Measurements from ENCODE around the gene DHRS1. TPM values are rescaled to one million over a fixed set of nuclear protein-coding genes. Genes with fewer than 3 reads are reported as not detected.

The DHRS1 gene
- polyA plus RNA-seq, 1 donor (not counting 4 experiments of a cell fraction or from before 2014, with no cell fraction given), result 65.1 TPM

- DNase-seq (ENCODE audit: low read depth, low spot score), result no peak
- Histone ChIP-seq H4K20me1 (ENCODE audit: control insufficient read depth, extremely low read depth, insufficient read depth, low read length) (no peaks in the 10 kb centered on the region), H3K9me3 (ENCODE audit: control insufficient read depth, low read depth, low read length) (no peaks in the 10 kb centered on the region), H3K36me3 (ENCODE audit: control insufficient read depth in 2 of 2, extremely low read depth in 1 of 2, insufficient read depth in 2 of 2, low read length in 2 of 2) (peaks cover 15 to 28% of the 10 kb centered on the region in 2 experiments), H3K4me3 (ENCODE audit: control insufficient read depth in 2 of 3, extremely low read depth in 1 of 3, insufficient read depth in 2 of 3, low read depth in 1 of 3, low read length in 3 of 3) (no peak overlapping the region), H3K9ac (ENCODE audit: control insufficient read depth, extremely low read depth, insufficient read depth, low read length) (no peak overlapping the region), H3K79me2 (ENCODE audit: control insufficient read depth, insufficient read depth, low read length) (peaks cover 3% of the 10 kb centered on the region), H3K9me1 (ENCODE audit: control insufficient read depth, extremely low read depth, insufficient read depth, low read length) (no peaks in the 10 kb centered on the region), H3K27me3 (ENCODE audit: control insufficient read depth, extremely low read depth, insufficient read depth, low read length) (no peaks in the 10 kb centered on the region), H3K4me1 (ENCODE audit: control insufficient read depth, extremely low read depth, insufficient read depth, low read length) (peaks cover 28% of the 10 kb centered on the region), H3K27ac (ENCODE audit: control insufficient read depth, insufficient read depth, low read length) (no peak overlapping the region), H3K4me2 (ENCODE audit: control insufficient read depth, extremely low read depth, insufficient read depth, low read depth, low read length) (no peak overlapping the region), H2AFZ (ENCODE audit: control insufficient read depth, low read length) (no peak overlapping the region)
- dilution Hi-C loops (cut with MboI; ENCODE audit: extremely low pct_ligation_motif_present, low sequenced_read_pairs), result no loop called here
- TF ChIP-seq EZH2 (IDR thresholded peaks at IDR 0.05; ENCODE audit: low read length), result no peak
- TF ChIP-seq, protein P1, sequence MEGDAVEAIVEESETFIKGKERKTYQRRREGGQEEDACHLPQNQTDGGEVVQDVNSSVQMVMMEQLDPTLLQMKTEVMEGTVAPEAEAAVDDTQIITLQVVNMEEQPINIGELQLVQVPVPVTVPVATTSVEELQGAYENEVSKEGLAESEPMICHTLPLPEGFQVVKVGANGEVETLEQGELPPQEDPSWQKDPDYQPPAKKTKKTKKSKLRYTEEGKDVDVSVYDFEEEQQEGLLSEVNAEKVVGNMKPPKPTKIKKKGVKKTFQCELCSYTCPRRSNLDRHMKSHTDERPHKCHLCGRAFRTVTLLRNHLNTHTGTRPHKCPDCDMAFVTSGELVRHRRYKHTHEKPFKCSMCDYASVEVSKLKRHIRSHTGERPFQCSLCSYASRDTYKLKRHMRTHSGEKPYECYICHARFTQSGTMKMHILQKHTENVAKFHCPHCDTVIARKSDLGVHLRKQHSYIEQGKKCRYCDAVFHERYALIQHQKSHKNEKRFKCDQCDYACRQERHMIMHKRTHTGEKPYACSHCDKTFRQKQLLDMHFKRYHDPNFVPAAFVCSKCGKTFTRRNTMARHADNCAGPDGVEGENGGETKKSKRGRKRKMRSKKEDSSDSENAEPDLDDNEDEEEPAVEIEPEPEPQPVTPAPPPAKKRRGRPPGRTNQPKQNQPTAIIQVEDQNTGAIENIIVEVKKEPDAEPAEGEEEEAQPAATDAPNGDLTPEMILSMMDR (optimal IDR thresholded peaks at IDR 0.05 in 1 of 3, IDR thresholded peaks at IDR 0.05 in 1 of 3, conservative IDR thresholded peaks at IDR 0.05 in 1 of 3; ENCODE audit: extremely low read depth in 1 of 3, insufficient read depth in 2 of 3, low read length in 3 of 3), result no peak
- no peak for FAIRE-seq
Measured at GRCh38 chr14:24266344-24267244, 33.0 kb downstream of the DHRS1 start.

DNA sequence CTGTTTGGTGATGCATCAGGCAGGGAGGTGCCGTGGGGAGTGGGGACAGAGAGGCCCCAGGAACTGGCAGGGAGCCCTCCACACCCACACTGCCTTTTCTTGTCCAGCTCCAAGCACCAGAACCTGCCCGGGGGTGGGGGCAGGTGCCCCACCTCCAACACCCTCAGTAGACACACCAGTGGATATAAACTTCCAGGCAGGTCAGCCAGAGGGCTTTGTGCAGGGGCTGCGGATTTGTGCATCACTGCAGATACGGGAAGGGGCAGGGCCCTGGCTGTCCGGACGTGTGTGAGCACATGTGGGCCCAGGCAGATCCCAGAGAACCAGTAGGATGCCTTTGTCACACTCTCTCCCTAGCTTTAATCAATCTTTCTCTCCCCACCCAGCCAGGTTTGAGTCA is 35.3 kb downstream of the DHRS1 start:
- Histone ChIP-seq H2AFZ (ENCODE audit: control insufficient read depth, low read length) (no peak overlapping the region), H3K4me3 (ENCODE audit: control insufficient read depth in 2 of 3, extremely low read depth in 1 of 3, insufficient read depth in 2 of 3, low read depth in 1 of 3, low read length in 3 of 3) (peak overlapping the region in 1 of 3 experiments; percentile 9), H3K36me3 (ENCODE audit: control insufficient read depth in 2 of 2, extremely low read depth in 1 of 2, insufficient read depth in 2 of 2, low read length in 2 of 2) (peaks cover 15 to 24% of the 10 kb centered on the region in 2 experiments), H3K79me2 (ENCODE audit: control insufficient read depth, insufficient read depth, low read length) (no peaks in the 10 kb centered on the region), H3K4me2 (ENCODE audit: control insufficient read depth, extremely low read depth, insufficient read depth, low read depth, low read length) (peak overlapping the region; percentile 46), H3K4me1 (ENCODE audit: control insufficient read depth, extremely low read depth, insufficient read depth, low read length) (peaks cover 24% of the 10 kb centered on the region), H3K9ac (ENCODE audit: control insufficient read depth, extremely low read depth, insufficient read depth, low read length) (peak overlapping the region; percentile 3), H3K9me1 (ENCODE audit: control insufficient read depth, extremely low read depth, insufficient read depth, low read length) (no peaks in the 10 kb centered on the region), H3K27ac (ENCODE audit: control insufficient read depth, insufficient read depth, low read length) (peak overlapping the region; percentile 27), H3K9me3 (ENCODE audit: control insufficient read depth, low read depth, low read length) (no peaks in the 10 kb centered on the region), H3K27me3 (ENCODE audit: control insufficient read depth, extremely low read depth, insufficient read depth, low read length) (no peaks in the 10 kb centered on the region), H4K20me1 (ENCODE audit: control insufficient read depth, extremely low read depth, insufficient read depth, low read length) (no peaks in the 10 kb centered on the region)
- DNase-seq (ENCODE audit: low read depth, low spot score) (no peak), FAIRE-seq (peak; percentile 74)
- dilution Hi-C loops (cut with MboI; ENCODE audit: extremely low pct_ligation_motif_present, low sequenced_read_pairs), result no loop called here
- TF ChIP-seq, protein P1 (optimal IDR thresholded peaks at IDR 0.05 in 1 of 3, IDR thresholded peaks at IDR 0.05 in 1 of 3, conservative IDR thresholded peaks at IDR 0.05 in 1 of 3; ENCODE audit: extremely low read depth in 1 of 3, insufficient read depth in 2 of 3, low read length in 3 of 3), result no peak
- TF ChIP-seq EZH2 (IDR thresholded peaks at IDR 0.05; ENCODE audit: low read length), result no peak

Data from keratinocyte (primary cell).